GM12872 (cell line): ENCODE measurements around the gene IPO9.

Experiments used
- CTCF ChIP-seq: IDR thresholded peaks from 3 replicates; pipeline ENCODE4 v1.5.1; 2011; ENCODE audit warnings: low read depth, mild to moderate bottlenecking, low read length, moderate library complexity; ENCODE audit not compliant: insufficient read depth

Gene IPO9

DNA sequence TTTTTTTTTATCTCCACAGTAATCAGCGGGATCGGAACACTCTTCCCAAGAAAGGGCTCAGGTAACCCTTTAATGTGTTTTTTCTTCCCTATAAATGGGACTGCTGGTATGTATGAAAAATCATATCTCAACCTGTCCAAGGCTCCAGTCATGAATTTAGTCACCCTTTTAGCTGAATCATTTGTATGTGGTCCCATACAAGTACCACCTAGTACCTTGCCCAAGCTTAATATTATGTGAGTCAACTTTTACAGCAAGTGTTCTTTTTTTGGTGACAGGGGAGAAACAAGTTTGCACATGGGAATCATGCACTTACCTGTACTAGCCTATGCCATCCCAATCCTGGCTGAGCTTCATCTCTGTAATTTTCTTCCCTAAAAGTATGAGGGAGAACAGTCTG is 43.7 kb upstream of the IPO9 start:
- no peak for TF ChIP-seq CTCF

- no peak for TF ChIP-seq CTCF
These were observed 42.1 kb upstream of the IPO9 start for GRCh38 chr1:201786824-201787223.

DNA sequence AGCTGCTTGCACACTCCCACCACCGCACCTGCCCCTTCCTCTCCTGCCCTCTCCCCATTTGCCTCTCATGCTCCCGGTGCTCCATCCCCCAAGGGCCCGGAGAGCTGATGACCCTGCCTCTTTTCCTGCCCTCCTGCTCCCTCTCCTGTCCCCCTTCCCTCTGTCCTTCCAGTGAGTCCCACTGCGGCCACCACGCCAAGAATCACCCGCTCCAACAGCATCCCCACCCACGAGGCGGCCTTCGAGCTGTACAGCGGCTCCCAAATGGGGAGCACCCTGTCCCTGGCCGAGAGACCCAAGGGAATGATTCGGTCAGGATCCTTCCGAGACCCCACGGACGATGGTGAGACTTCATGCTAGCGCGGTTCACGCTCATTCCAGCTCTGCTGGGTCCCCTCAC is 40.7 kb upstream of the IPO9 start:
- TF ChIP-seq CTCF: no peak

- TF ChIP-seq CTCF: no peak
These were observed 39.7 kb upstream of the IPO9 start for GRCh38 chr1:201789245-201789644.

GRCh38 chr1:201790261-201790660 is 38.7 kb upstream of the IPO9 start:
- no peak for TF ChIP-seq CTCF

DNA sequence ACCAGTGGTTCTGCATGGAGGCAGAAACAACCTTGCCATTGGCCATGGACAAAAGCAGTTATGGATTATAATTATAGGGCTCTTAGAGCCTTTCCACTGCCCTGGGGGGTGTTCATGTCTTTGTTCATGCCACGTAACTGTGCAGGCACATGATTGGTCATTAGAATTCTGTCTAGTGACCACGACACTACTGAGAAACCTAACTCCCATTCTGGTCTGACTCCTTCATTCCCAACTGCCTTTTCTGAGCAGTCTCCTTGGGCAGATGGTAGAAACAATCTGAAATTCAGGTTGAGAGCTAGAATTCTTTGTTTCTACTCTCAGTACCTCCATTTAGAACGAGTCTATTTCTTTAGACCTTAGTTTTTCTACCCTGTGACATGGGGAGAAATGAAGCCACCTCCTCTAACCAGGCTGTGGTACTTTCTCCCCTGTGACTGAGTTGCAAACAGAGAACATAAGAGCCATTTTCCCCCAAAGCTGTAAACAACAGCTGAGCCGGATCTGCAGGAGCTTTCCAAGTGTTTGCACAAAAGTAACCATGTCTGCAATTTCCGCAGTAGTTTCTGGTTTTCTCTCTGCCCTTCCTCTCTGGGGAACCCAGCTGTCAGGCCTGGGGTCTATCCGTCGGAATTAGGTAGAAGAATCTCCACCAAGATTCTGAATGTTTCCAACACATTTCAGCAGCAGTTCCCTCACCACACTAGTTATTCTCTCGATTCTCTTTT is 37.7 kb upstream of the IPO9 start:
- TF ChIP-seq CTCF: no peak

- TF ChIP-seq CTCF: no peak
These were observed 37.2 kb upstream of the IPO9 start for GRCh38 chr1:201791779-201792173.
